Stomach (tissue), 9 donors: ENCODE measurements around the gene GPBP1L1. TPM values are rescaled to one million over a fixed set of nuclear protein-coding genes. Genes with fewer than 3 reads are reported as not detected.
"Not testable (repeated sequence)": the region's sequence is repeated elsewhere in the genome, so short reads cannot be mapped to it uniquely, and the experiment has no call there.

Experiments
- DNase-seq, 2 donors: peaks; one replicate each; pipeline versions ENCODE4 v3.0.0 to v3.0.0-alpha.2; 2013 to 2019
- H3K27ac ChIP-seq, 5 donors: fragments of 200-600 bp in 4 of 5; sonication (generic) in 4 of 5; one replicate each; pipeline ENCODE4 v1.5.1; 2013 to 2019; ENCODE audit warnings: mild to moderate bottlenecking in 1 of 5, moderate library complexity in 1 of 5
- H3K27me3 ChIP-seq, 3 donors: fragments of 200-600 bp; sonication (generic); one replicate each; pipeline ENCODE4 v1.5.1; 2017 to 2019; ENCODE audit warnings: mixed run types in 1 of 3
- H3K36me3 ChIP-seq, 4 donors: fragments of 200-600 bp; sonication (generic); 1 replicate in 3 of 4; 2 replicates in 1 of 4; pipeline ENCODE4 v1.5.1; 2016 to 2019
- H3K4me1 ChIP-seq, 4 donors: fragments of 200-600 bp; sonication (generic); one replicate each; pipeline ENCODE4 v1.5.1; 2016 to 2019
- H3K4me3 ChIP-seq, 4 donors: fragments of 200-600 bp; sonication (generic) in 3 of 4; one replicate each; pipeline ENCODE4 v1.5.1; 2016 to 2019; ENCODE audit warnings: mild to moderate bottlenecking in 1 of 4
- H3K9me3 ChIP-seq, 4 donors: fragments of 200-600 bp; sonication (generic); one replicate each; pipeline ENCODE4 v1.5.1; 2016 to 2019
- CTCF ChIP-seq, 7 experiments: fragments of 450-650 bp in 4 of 7; fragments of 200-600 bp in 3 of 7; sonication (generic) in 3 of 7; IDR thresholded peaks; one replicate each; pipeline ENCODE4 v1.5.1; 2016 to 2019; ENCODE audit warnings: antibody characterized with exemption in 7 of 7, control low read depth in 2 of 7, mild to moderate bottlenecking in 1 of 7
- EP300 ChIP-seq: sonication (generic); formaldehyde crosslinking; IDR thresholded peaks from one replicate; pipeline ENCODE4 v1.6.1; 2017; ENCODE audit warnings: antibody characterized with exemption
- POLR2A ChIP-seq, 4 donors: fragments of 450-650 bp; IDR thresholded peaks; one replicate each; pipeline ENCODE4 v1.6.1; 2016; ENCODE audit warnings: antibody characterized with exemption in 4 of 4, control low read depth in 2 of 4, mild to moderate bottlenecking in 1 of 4, moderate library complexity in 1 of 4
- POLR2AphosphoS5 ChIP-seq, 3 donors: sonication (generic); formaldehyde crosslinking; IDR thresholded peaks; one replicate each; pipeline ENCODE4 v1.6.1; 2016; ENCODE audit warnings: antibody characterized with exemption in 3 of 3
- WGBS, 5 donors: extraction: QIAGEN DNeasy Blood & Tissue Kit in 3 of 5; methylation state at CpG; one replicate each; pipeline versions ENCODE4 v1.1.5 to v1.1.7; 2013 to 2018; 5-methylcytosine and 5-hydroxymethylcytosine counted together
- intact Hi-C: fragments of 100-400 bp; cut with DNase I; formaldehyde crosslinking; loops from one replicate; pipeline ENCODE4 v1.15.1; 2023; ENCODE audit warnings: low total_unique reads
- polyA plus RNA-seq, 3 donors: library from polyadenylated mRNA; stranded (reverse); fragments of 200-250 nt; gene quantifications; one replicate each; pipeline ENCODE4 v1.2.3, GENCODE V29; 2013
- total RNA-seq, 5 donors: library from RNA; depleted of rRNA; stranded (reverse); fragments of >200 nt; gene quantifications; one replicate each; pipeline versions ENCODE4 v1.1.0 to v1.2.3, GENCODE V29; 2014 to 2016
- donor health status: healthy with polysubstance abuse.
- donor health status: Bipolar disorder and iron deficiency.
- donor health status: healthy.

The GPBP1L1 gene
- total and polyA plus RNA-seq, 8 donors: 40.1 to 346 (median 103) TPM

- Histone ChIP-seq H3K9me3 (no peaks in the 10 kb centered on the region), H3K4me1 (no peaks in the 10 kb centered on the region), H3K36me3 (peaks cover 0 to 53% (median 39%) of the 10 kb centered on the region in 4 donors), H3K27me3 (no peaks in the 10 kb centered on the region), H3K27ac (no peak overlapping the region), H3K4me3 (no peak overlapping the region)
- DNase-seq: no peak
- TF ChIP-seq POLR2A (IDR thresholded peaks at IDR 0.05) (no peak), EP300 (no peak)
- intact Hi-C loops: no loop called here
Measured at GRCh38 chr1:45723248-45723930, 37.1 kb upstream of the GPBP1L1 start.

GRCh38 chr1:45722809-45723208, 36.5 kb upstream of the GPBP1L1 start:
- DNase-seq: no peak
- H3K27me3 ChIP-seq: no peaks in the 10 kb centered on the region
- 90 to 96% (median 96%) methylated on average over 3 of the region's 3 CpGs for WGBS, 5 donors
- no peak overlapping the region for H3K27ac ChIP-seq
- intact Hi-C loops: no loop called here
- H3K4me1 ChIP-seq: no peaks in the 10 kb centered on the region
- H3K4me3 ChIP-seq: no peak overlapping the region
- no peaks in the 10 kb centered on the region for H3K9me3 ChIP-seq
- H3K36me3 ChIP-seq: peaks cover 0 to 53% (median 36%) of the 10 kb centered on the region in 4 donors
- no peak for TF ChIP-seq CTCF (IDR thresholded peaks at IDR 0.05)
- TF ChIP-seq POLR2AphosphoS5 (IDR thresholded peaks at IDR 0.05): no peak
- no peak for TF ChIP-seq POLR2A (IDR thresholded peaks at IDR 0.05)
- no peak for TF ChIP-seq EP300

GRCh38 chr1:45721207-45721606, 34.9 kb upstream of the GPBP1L1 start:
- peaks cover 0 to 47% (median 30%) of the 10 kb centered on the region in 4 donors for H3K36me3 ChIP-seq
- DNase-seq: no peak
- no peaks in the 10 kb centered on the region for H3K4me1 ChIP-seq
- no peaks in the 10 kb centered on the region for H3K27me3 ChIP-seq
- H3K9me3 ChIP-seq: no peaks in the 10 kb centered on the region
- H3K27ac ChIP-seq: no peak overlapping the region
- TF ChIP-seq POLR2AphosphoS5 (IDR thresholded peaks at IDR 0.05) (no peak), CTCF (IDR thresholded peaks at IDR 0.05) (no peak), POLR2A (IDR thresholded peaks at IDR 0.05) (no peak), EP300 (no peak)
- WGBS, 5 donors: 71 to 83% (median 77%) methylated on average over 1 of the region's 1 CpG
- intact Hi-C loops: no loop called here
- no peak overlapping the region for H3K4me3 ChIP-seq

- intact Hi-C loops: no loop called here
- H3K4me1 ChIP-seq: no peaks in the 10 kb centered on the region
- TF ChIP-seq EP300 (no peak), CTCF (IDR thresholded peaks at IDR 0.05) (no peak), POLR2AphosphoS5 (IDR thresholded peaks at IDR 0.05) (no peak), POLR2A (IDR thresholded peaks at IDR 0.05) (no peak)
- H3K9me3 ChIP-seq: no peaks in the 10 kb centered on the region
- peaks cover 0 to 72% (median 55%) of the 10 kb centered on the region in 4 donors for H3K36me3 ChIP-seq
- WGBS, 5 donors: 92 to 100% (median 96%) methylated on average over 1 of the region's 1 CpG
- no peak overlapping the region for H3K27ac ChIP-seq
- H3K27me3 ChIP-seq: no peaks in the 10 kb centered on the region
- DNase-seq: no peak
- H3K4me3 ChIP-seq: no peak overlapping the region
Measured at GRCh38 chr1:45718289-45718688, 32.0 kb upstream of the GPBP1L1 start.

- H3K27me3 ChIP-seq, intact Hi-C loops, H3K4me3 ChIP-seq, H3K4me1 ChIP-seq, DNase-seq, H3K9me3 ChIP-seq, H3K27ac ChIP-seq: not testable (repeated sequence)
- H3K36me3 ChIP-seq: peaks cover 0 to 74% (median 63%) of the 10 kb centered on the region in 4 donors
- WGBS, 5 donors: 77 to 87% (median 82%) methylated on average over 8 of the region's 8 CpGs
Measured at GRCh38 chr1:45717386-45717785, 31.1 kb upstream of the GPBP1L1 start.
